K562 (cell line): Measurements from ENCODE around the gene TTBK2. TPM values are rescaled to one million over a fixed set of nuclear protein-coding genes. Genes with fewer than 3 reads are reported as not detected.

Experiments used
- ATAC-seq: fragments of 200-7000 bp; cut with Tn5 transposase; 3 replicates; pipeline ENCODE4 v1.9.1; 2020; ENCODE audit warnings: moderate library complexity
- BruUV-seq: library from RNA; stranded (reverse); fragments of 400-500 nt; replicated peaks from 2 replicates; lab custom pipeline; 2021; lab: Mats Ljungman, UMichigan
- CTCF ChIA-PET: fragments of 300-600 bp; formaldehyde crosslinking; extraction: SDS; loops from one replicate; lab custom pipeline; 2021; ENCODE audit warnings: low intra/inter-chr PET ratio; lab: Yijun Ruan, JAX
- POLR2A ChIA-PET: fragments of 300-600, 350-650 bp; sonication (Branson Sonifier 250); formaldehyde crosslinking; extraction: SDS; loops from one replicate; lab custom pipeline; 2021; ENCODE audit warnings: antibody characterized with exemption, inconsistent platforms; lab: Yijun Ruan, JAX
- DNase-seq, 4 experiments: peaks; one replicate each; pipeline versions ENCODE4 v3.0.0 to v3.0.0-alpha.2; 2011 to 2018; ENCODE audit warnings: low spot score in 3 of 4, mixed read lengths in 3 of 4; ENCODE audit errors: extremely low read depth in 1 of 4
- FAIRE-seq: peaks from 2 replicates; lab custom pipeline; 2011; peaks lifted over from hg19 to GRCh38; lab: Jason Lieb, UNC
- H2AFZ ChIP-seq: 2 replicates; pipeline ENCODE4 v1.6.0; 2011; ENCODE audit warnings: low read depth, low read length, control low read depth, inconsistent platforms
- H3K27ac ChIP-seq: fragments of 200-600 bp; 3 replicates; pipeline ENCODE4 v1.8.0; 2011; ENCODE audit warnings: low read depth, mild to moderate bottlenecking, control low read depth, inconsistent platforms, low read length, moderate library complexity, mixed read lengths; ENCODE audit errors: extremely low read depth
- H3K27me3 ChIP-seq, 2 experiments: fragments of 300-600 bp in 1 of 2; 2 replicates in 1 of 2; 3 replicates in 1 of 2; pipeline versions ENCODE4 v1.6.0 to v1.8.0; 2011; ENCODE audit warnings: inconsistent platforms in 2 of 2, low read length in 2 of 2, mild to moderate bottlenecking in 1 of 2, mixed read lengths in 1 of 2, moderate library complexity in 1 of 2; ENCODE audit not compliant: control insufficient read depth in 2 of 2, insufficient read depth in 2 of 2
- H3K36me3 ChIP-seq: fragments of 300-600 bp; 3 replicates; pipeline ENCODE4 v1.8.0; 2011; ENCODE audit warnings: mild to moderate bottlenecking, low read length, inconsistent platforms; ENCODE audit not compliant: control insufficient read depth, insufficient read depth
- H3K4me1 ChIP-seq, 2 experiments: fragments of 200-600 bp in 1 of 2; replicated peaks in 1 of 2; 2 replicates in 1 of 2; 3 replicates in 1 of 2; pipeline versions ENCODE4 v1.5.1 to v1.8.0; 2011; ENCODE audit warnings: inconsistent platforms in 2 of 2, low read length in 2 of 2, mild to moderate bottlenecking in 1 of 2, mixed read lengths in 1 of 2, moderate library complexity in 1 of 2; ENCODE audit not compliant: control insufficient read depth in 2 of 2, insufficient read depth in 2 of 2
- H3K4me2 ChIP-seq: 2 replicates; pipeline ENCODE4 v1.6.1; 2011; ENCODE audit warnings: low read length, control low read depth, inconsistent platforms, mixed read lengths; ENCODE audit not compliant: insufficient read depth
- H3K4me3 ChIP-seq: fragments of 200-600 bp; sonication (generic), shearing (Covaris generic); 2 replicates; pipeline ENCODE4 v1.5.1; 2016; ENCODE audit warnings: control low read depth, inconsistent platforms
- H3K79me2 ChIP-seq: fragments of 200-600 bp; 3 replicates; pipeline ENCODE4 v1.8.0; 2011; ENCODE audit warnings: low read length, inconsistent platforms; ENCODE audit not compliant: control insufficient read depth, insufficient read depth
- H3K9ac ChIP-seq, 2 experiments: 2 replicates each; pipeline versions ENCODE4 v1.6.0 to v1.6.1; 2011; ENCODE audit warnings: low read depth in 2 of 2, low read length in 2 of 2, control low read depth in 1 of 2, inconsistent platforms in 1 of 2, mild to moderate bottlenecking in 1 of 2, mixed read lengths in 1 of 2; ENCODE audit not compliant: insufficient read depth in 1 of 2
- H3K9me1 ChIP-seq: one replicate; pipeline ENCODE4 v1.6.0; 2011; ENCODE audit warnings: inconsistent platforms, mild to moderate bottlenecking, low read length, moderate library complexity; ENCODE audit not compliant: control insufficient read depth, insufficient read depth
- H3K9me3 ChIP-seq: replicated peaks from 2 replicates; pipeline ENCODE4 v1.5.1; 2011; ENCODE audit warnings: low read depth, low read length, inconsistent platforms; ENCODE audit not compliant: control insufficient read depth, insufficient read depth
- H4K20me1 ChIP-seq: replicated peaks from 2 replicates; pipeline ENCODE4 v1.6.1; 2011; ENCODE audit warnings: low read length, inconsistent platforms, mixed read lengths; ENCODE audit not compliant: control insufficient read depth, insufficient read depth
- BMI1 ChIP-seq: fragments of 150-350 bp; IDR thresholded peaks from 2 replicates; pipeline ENCODE4 v1.6.1; 2014; ENCODE audit warnings: low read length
- CGGBP1 ChIP-seq: fragments of 250-450 bp; sonication (Bioruptor Pico); IDR thresholded peaks from 2 replicates; pipeline ENCODE4 v1.9.0; 2021; ENCODE audit warnings: mild to moderate bottlenecking
- HNRNPK ChIP-seq: fragments of 200-400 bp; formaldehyde crosslinking; IDR thresholded peaks from one replicate; pipeline ENCODE4 v1.6.1; 2018; ENCODE audit warnings: mild to moderate bottlenecking, low read depth, low read length; ENCODE audit not compliant: poor library complexity, severe bottlenecking
- HOMEZ ChIP-seq: fragments of 250-450 bp; sonication (Bioruptor Pico); IDR thresholded peaks from 2 replicates; pipeline ENCODE4 v1.4.0; 2020; ENCODE audit warnings: mild to moderate bottlenecking, moderate library complexity
- KLF10 ChIP-seq: fragments of 250-450 bp; sonication (Bioruptor Pico); IDR thresholded peaks from 2 replicates; pipeline ENCODE4 v1.6.1; 2021; ENCODE audit warnings: matching md5 sums
- MAZ ChIP-seq, 2 experiments: fragments of 450-650 bp in 1 of 2; sonication (generic) in 1 of 2; formaldehyde crosslinking; IDR thresholded peaks in 1 of 2; conservative IDR thresholded peaks in 1 of 2; 2 replicates each; pipeline versions ENCODE4 v1.4.0 to v1.5.0; 2020; ENCODE audit warnings: mild to moderate bottlenecking in 1 of 2, missing genetic modification reagents in 1 of 2
- MTA2 ChIP-seq: fragments of 450-650 bp; IDR thresholded peaks from 2 replicates; pipeline ENCODE4 v1.6.1; 2016; ENCODE audit warnings: low read depth
- PHB2 ChIP-seq: fragments of 450-650 bp; IDR thresholded peaks from 2 replicates; pipeline ENCODE4 v1.6.1; 2017; ENCODE audit warnings: low read depth
- PHF8 ChIP-seq: fragments of 200-600 bp; sonication (generic); IDR thresholded peaks from 2 replicates; pipeline ENCODE4 v1.6.1; 2012; ENCODE audit warnings: mixed run types, mild to moderate bottlenecking, inconsistent platforms, low read length, moderate library complexity, borderline replicate concordance
- SOX6 ChIP-seq: fragments of 450-650 bp; IDR thresholded peaks from 2 replicates; pipeline ENCODE4 v1.6.1; 2014; ENCODE audit warnings: mild to moderate bottlenecking
- SRSF3 ChIP-seq: fragments of 200-400 bp; formaldehyde crosslinking; IDR thresholded peaks from 2 replicates; pipeline ENCODE4 v1.6.1; 2016; ENCODE audit warnings: mild to moderate bottlenecking, low read length, moderate library complexity; ENCODE audit not compliant: insufficient read depth
- STAT5A ChIP-seq: IDR thresholded peaks from 2 replicates; pipeline ENCODE4 v1.6.1; 2012; ENCODE audit warnings: low read length, inconsistent platforms, borderline replicate concordance
- ZNF280A ChIP-seq: fragments of 450-650 bp; IDR thresholded peaks from 2 replicates; pipeline ENCODE4 v1.6.1; 2018; ENCODE audit warnings: mild to moderate bottlenecking, low read depth; ENCODE audit not compliant: partially characterized antibody
- ZSCAN29 ChIP-seq: fragments of 450-650 bp; IDR thresholded peaks from 2 replicates; pipeline ENCODE4 v1.6.1; 2017
- WGBS: fragments of 100-300 bp; shearing (Covaris generic); methylation state at CpG from one replicate; pipeline ENCODE4 v1.1.6; 2016; ENCODE audit warnings: low coverage, mixed read lengths; ENCODE audit not compliant: insufficient coverage; ENCODE audit errors: missing lambda C conversion rate; 5-methylcytosine and 5-hydroxymethylcytosine counted together
- in situ Hi-C: fragments of 300-500 bp; cut with MboI; formaldehyde crosslinking; loops from 4 replicates; pipeline ENCODE4 v1.15.0; 2018; ENCODE audit warnings: inconsistent platforms, mixed read lengths
- intact Hi-C: fragments of 100-400 bp; cut with micrococcal nuclease; formaldehyde crosslinking; loops from 2 replicates; pipeline ENCODE4 v1.14.2; 2022
- polyA plus RNA-seq, 8 experiments: library from polyadenylated mRNA; depleted of rRNA in 4 of 8; stranded (reverse) in 5 of 8; unstranded in 3 of 8; fragments of >200 nt; fragmentation: Nextera tagmentation in 2 of 8; fragmentation: Illumina TruSeq in 1 of 8; extraction: Ambion mirVana in 2 of 8; extraction: Trizol in 1 of 8; gene quantifications; 2 replicates each; pipeline versions ENCODE4 v1.2.1 to v1.2.3, GENCODE V29; 2011 to 2014; ENCODE audit warnings: inconsistent platforms in 1 of 8, missing spikeins in 1 of 8
- total RNA-seq, 7 experiments: library from RNA; depleted of rRNA in 6 of 7; stranded (reverse); fragments of >200 nt in 6 of 7; fragmentation: Illumina TruSeq in 2 of 7; extraction: Trizol in 2 of 7; gene quantifications; 2 replicates each; pipeline versions ENCODE4 v1.2.1 to v1.2.3, GENCODE V29; 2011 to 2021; ENCODE audit warnings: low replicate concordance in 1 of 7
- TF ChIP-seq, protein P1 (sequence below): sonication (generic); IDR thresholded peaks from 2 replicates; pipeline ENCODE4 v1.6.1; 2016

Gene TTBK2
- total and polyA plus RNA-seq, 9 of the 15 experiments (the other 6 are each of a cell fraction or from before 2014, with no cell fraction given), result 0.89 to 8.0 (median 4.8) TPM

DNA sequence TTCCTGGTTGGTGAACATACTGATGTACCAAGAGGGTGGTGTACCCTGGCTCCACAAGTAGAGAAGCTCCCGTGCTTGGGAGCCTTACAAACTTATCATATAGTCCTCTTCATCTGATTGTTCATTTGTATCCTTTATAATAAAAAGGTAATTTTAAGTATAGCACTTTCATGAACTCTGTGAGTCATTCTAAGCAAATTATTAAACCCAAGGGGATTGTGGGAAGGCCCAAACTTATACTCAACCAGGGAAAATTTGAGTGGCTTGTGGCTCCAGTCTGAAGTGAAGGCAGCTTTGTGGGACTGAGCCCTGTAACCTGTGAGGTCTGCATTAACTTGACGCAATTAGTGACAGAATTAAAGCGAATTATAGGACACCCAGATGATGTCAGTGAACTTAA is 29.0 kb downstream of the TTBK2 start (continued):
- TF ChIP-seq PHF8 (no peak), ZSCAN29 (no peak), HOMEZ (CRISPR knock-in tag) (no peak), MTA2 (no peak), CGGBP1 (no peak), ZNF280A (no peak), SOX6 (no peak)

DNA sequence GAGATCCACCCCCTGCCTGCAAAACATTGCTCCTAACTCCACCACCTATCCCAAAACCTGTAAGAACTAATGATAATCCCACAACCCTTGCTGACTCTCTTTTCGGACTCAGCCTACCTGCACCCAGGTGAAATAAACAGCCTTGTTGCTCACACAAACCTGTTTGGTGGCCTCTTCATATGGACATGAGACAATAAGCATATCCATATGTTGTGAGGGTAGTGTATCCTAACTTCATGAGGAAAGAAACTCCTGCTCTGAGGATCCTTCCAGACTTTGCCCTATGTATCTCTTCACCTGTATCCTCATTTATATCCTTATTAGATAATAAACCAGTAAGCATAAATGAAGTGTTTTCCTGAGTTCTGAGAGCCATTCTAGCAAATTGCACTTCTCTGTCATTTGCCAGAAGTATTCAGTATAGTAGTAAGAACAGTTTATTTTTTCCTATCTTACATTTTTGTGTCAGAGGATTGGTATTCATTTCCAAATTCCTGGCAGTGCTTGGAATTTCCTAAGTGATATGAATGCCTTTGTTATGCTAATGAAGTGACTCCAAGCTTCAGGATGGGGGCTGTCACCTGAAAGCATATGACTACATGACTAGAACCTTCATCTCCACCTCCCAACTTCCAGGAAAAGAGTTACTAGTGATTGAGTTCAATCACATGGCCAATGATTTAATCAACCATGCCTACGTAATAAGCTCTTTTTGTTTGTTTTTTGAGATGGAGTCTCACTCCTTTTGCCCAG is 30.2 kb downstream of the TTBK2 start:
- no peak overlapping the region for H3K9ac ChIP-seq
- H3K27ac ChIP-seq, result no peak overlapping the region
- peaks cover 2% of the 10 kb centered on the region; the same call in 2 of the 3 replicates for H3K79me2 ChIP-seq
- no peaks in the 10 kb centered on the region for H3K9me1 ChIP-seq
- ATAC-seq, result no peak
- no peak for FAIRE-seq
- no peak overlapping the region for H3K4me2 ChIP-seq
- H2AFZ ChIP-seq, result no peak overlapping the region
- ChIA-PET POLR2A (interaction anchor here (0.6 to 1.1 kb wide), 2 partner anchors 12 to 27 kb away, joined by 3 read pairs; no protein-coding TSS in a partner anchor), CTCF (no interaction called here)
- intact Hi-C loops, result no loop called here
- no TSS peak for BruUV-seq
- no peak for DNase-seq
- no peaks in the 10 kb centered on the region for H3K9me3 ChIP-seq
- no peaks in the 10 kb centered on the region for H4K20me1 ChIP-seq
- no peaks in the 10 kb centered on the region; the same call in 2 of the 3 replicates for H3K36me3 ChIP-seq
- 76% methylated on average over 2 of the region's 2 CpGs for WGBS
- no peaks in the 10 kb centered on the region for H3K27me3 ChIP-seq
- H3K4me3 ChIP-seq, result no peak overlapping the region
- no peaks in the 10 kb centered on the region for H3K4me1 ChIP-seq
- in situ Hi-C loops, result no loop called here
- TF ChIP-seq PHB2 (no peak), KLF10 (CRISPR knock-in tag) (no peak), HNRNPK (no peak), STAT5A (no peak), MAZ (CRISPR knock-in tag; conservative IDR thresholded peaks at IDR 0.05 in 1 of 2, IDR thresholded peaks at IDR 0.05 in 1 of 2) (no peak), BMI1 (no peak), SRSF3 (no peak)
- TF ChIP-seq, protein P1, sequence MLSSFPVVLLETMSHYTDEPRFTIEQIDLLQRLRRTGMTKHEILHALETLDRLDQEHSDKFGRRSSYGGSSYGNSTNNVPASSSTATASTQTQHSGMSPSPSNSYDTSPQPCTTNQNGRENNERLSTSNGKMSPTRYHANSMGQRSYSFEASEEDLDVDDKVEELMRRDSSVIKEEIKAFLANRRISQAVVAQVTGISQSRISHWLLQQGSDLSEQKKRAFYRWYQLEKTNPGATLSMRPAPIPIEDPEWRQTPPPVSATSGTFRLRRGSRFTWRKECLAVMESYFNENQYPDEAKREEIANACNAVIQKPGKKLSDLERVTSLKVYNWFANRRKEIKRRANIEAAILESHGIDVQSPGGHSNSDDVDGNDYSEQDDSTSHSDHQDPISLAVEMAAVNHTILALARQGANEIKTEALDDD, result no peak
